Spleen (tissue), 7 donors: Measurements from ENCODE around the gene ST7.

Source experiments
- CTCF ChIP-seq, 11 experiments: fragments of 200-600 bp in 7 of 11; fragments of 450-650 bp in 4 of 11; sonication (generic) in 4 of 11; IDR thresholded peaks in 8 of 11; conservative IDR thresholded peaks in 3 of 11; 1 replicate in 7 of 11; 2 replicates in 4 of 11; pipeline versions ENCODE4 v1.4.0 to v1.8.0; 2016 to 2021; ENCODE audit warnings: antibody characterized with exemption in 11 of 11, inconsistent platforms in 4 of 11, mild to moderate bottlenecking in 1 of 11
- POLR2AphosphoS5 ChIP-seq, 3 donors: sonication (generic); formaldehyde crosslinking; IDR thresholded peaks; one replicate each; pipeline ENCODE4 v1.5.1; 2017; ENCODE audit warnings: antibody characterized with exemption in 3 of 3
- donor health status: DM: no; HTN: no; CAD: no; lungs with moderate emphysema.
- donor health status: DM: no; HTN: no; CAD: no.
- donor health status: DM: no; HTN: no; CAD: no.

- TF ChIP-seq CTCF (IDR thresholded peaks at IDR 0.05 in 8 of 11, conservative IDR thresholded peaks at IDR 0.05 in 3 of 11) (no peak), POLR2AphosphoS5 (IDR thresholded peaks at IDR 0.05) (no peak)
These were observed 257.1 kb downstream of the ST7 start for GRCh38 chr7:117210397-117210796.
